BJ (cell line): ENCODE measurements around the gene SEPTIN2. TPM values are rescaled to one million over a fixed set of nuclear protein-coding genes. Genes with fewer than 3 reads are reported as not detected.
"Not testable (repeated sequence)": the region's sequence is repeated elsewhere in the genome, so short reads cannot be mapped to it uniquely, and the experiment has no call there.

Experiments
- CTCF ChIA-PET: fragments of 350-600 bp; formaldehyde crosslinking; extraction: SDS; loops from one replicate; lab custom pipeline; 2021; ENCODE audit warnings: antibody characterized with exemption, inconsistent platforms; lab: Yijun Ruan, JAX
- POLR2A ChIA-PET: fragments of 300-600 bp; sonication (Branson Sonifier 250); formaldehyde crosslinking; extraction: SDS; loops from one replicate; lab custom pipeline; 2021; ENCODE audit warnings: antibody characterized with exemption; lab: Charles Lee
- DNase-seq: peaks from one replicate; pipeline ENCODE4 v3.0.0-alpha.2; 2011; ENCODE audit warnings: low read depth
- H3K27me3 ChIP-seq: 2 replicates; pipeline ENCODE4 v1.6.0; 2011; ENCODE audit warnings: low read length; ENCODE audit not compliant: control insufficient read depth, insufficient read depth
- H3K36me3 ChIP-seq: 2 replicates; pipeline ENCODE4 v1.5.1; 2011; ENCODE audit warnings: low read length; ENCODE audit not compliant: control insufficient read depth, insufficient read depth
- H3K4me3 ChIP-seq: 2 replicates; pipeline ENCODE4 v1.5.1; 2011; ENCODE audit warnings: low read depth, mild to moderate bottlenecking, control low read depth, low read length
- CTCF ChIP-seq: IDR thresholded peaks from 2 replicates; pipeline ENCODE4 v1.5.1; 2011; ENCODE audit warnings: low read depth, mild to moderate bottlenecking, control low read depth, inconsistent platforms, low read length, moderate library complexity; ENCODE audit not compliant: insufficient read depth
- polyA plus RNA-seq: library from polyadenylated mRNA; depleted of rRNA; stranded (reverse); fragments of >200 nt; gene quantifications from 2 replicates; pipeline ENCODE4 v1.2.3, GENCODE V29; 2011

Gene SEPTIN2
- polyA plus RNA-seq, 1 experiment: 336 TPM

- no peak for TF ChIP-seq CTCF
- CTCF ChIA-PET: interaction anchor here (0.6 to 0.7 kb wide), 3 partner anchors 20 to 432 kb away, joined by 3 read pairs; no protein-coding TSS in a partner anchor
- Histone ChIP-seq H3K27me3 (no peaks in the 10 kb centered on the region), H3K36me3 (peaks cover 5% of the 10 kb centered on the region), H3K4me3 (no peak overlapping the region)
- no peak for DNase-seq
- POLR2A ChIA-PET: no interaction called here
Observed at GRCh38 chr2:241291977-241292376, 23.7 kb upstream of the SEPTIN2 start.

GRCh38 chr2:241293378-241293797, 22.3 kb upstream of the SEPTIN2 start:
- DNase-seq, CTCF ChIA-PET, H3K36me3 ChIP-seq, H3K4me3 ChIP-seq, POLR2A ChIA-PET, H3K27me3 ChIP-seq: not testable (repeated sequence)

GRCh38 chr2:241295326-241296095, 20.2 kb upstream of the SEPTIN2 start:
- CTCF ChIA-PET: no interaction called here
- TF ChIP-seq CTCF: no peak
- no peak for DNase-seq

GRCh38 chr2:241296767-241297166, 19.0 kb upstream of the SEPTIN2 start:
- peaks cover 2% of the 10 kb centered on the region; the same call in 1 of the 2 replicates for H3K36me3 ChIP-seq
- no peaks in the 10 kb centered on the region for H3K27me3 ChIP-seq
- no peak for DNase-seq
- H3K4me3 ChIP-seq: no peak overlapping the region
- TF ChIP-seq CTCF: no peak
- CTCF ChIA-PET: no interaction called here
- POLR2A ChIA-PET: no interaction called here

More at GRCh38 chr2:241295326-241296095, 20.2 kb upstream of the SEPTIN2 start:
- POLR2A ChIA-PET: no interaction called here
- Histone ChIP-seq H3K36me3 (peaks cover 2% of the 10 kb centered on the region; the same call in 1 of the 2 replicates), H3K27me3 (no peaks in the 10 kb centered on the region), H3K4me3 (no peak overlapping the region)

- ChIA-PET POLR2A (no interaction called here), CTCF (no interaction called here)
- H3K4me3 ChIP-seq: no peak overlapping the region
- H3K36me3 ChIP-seq: peaks cover 2% of the 10 kb centered on the region; the same call in 1 of the 2 replicates
- H3K27me3 ChIP-seq: no peaks in the 10 kb centered on the region
- TF ChIP-seq CTCF: no peak
- no peak for DNase-seq
Observed at GRCh38 chr2:241298673-241299072, 17.1 kb upstream of the SEPTIN2 start.
